Activated CD8-positive, alpha-beta memory T cell treated with anti-CD3 and anti-CD28 coated beads, Interleukin-2, amount 10 ng/mL, durations not matched to agents 7 days and 5 days (primary cell): Measurements from ENCODE around the gene BOK. TPM values are rescaled to one million over a fixed set of nuclear protein-coding genes. Genes with fewer than 3 reads are reported as not detected.

Source experiments
- ATAC-seq: fragments of 150-1000 bp; cut with Tn5 transposase; one replicate; pipeline ENCODE4 v1.10.0; 2021; ENCODE audit warnings: moderate library complexity
- CTCF ChIA-PET: fragments of 350-600 bp; sonication (Branson Sonifier 250); formaldehyde crosslinking; loops from one replicate; lab custom pipeline; 2021; ENCODE audit warnings: antibody characterized with exemption; lab: Charles Lee
- DNase-seq: peaks from one replicate; pipeline ENCODE4 v3.0.0-alpha.2; 2020
- H3K27ac Mint-ChIP-seq: one replicate; pipeline ENCODE4 v1.8.0; 2021; ENCODE audit warnings: mild to moderate bottlenecking, mixed read lengths
- H3K27me3 Mint-ChIP-seq: one replicate; pipeline ENCODE4 v1.8.0; 2021; ENCODE audit warnings: mixed read lengths
- H3K36me3 Mint-ChIP-seq: one replicate; pipeline ENCODE4 v1.8.0; 2021; ENCODE audit warnings: mild to moderate bottlenecking, mixed read lengths
- H3K4me1 Mint-ChIP-seq: one replicate; pipeline ENCODE4 v1.8.0; 2021; ENCODE audit warnings: mixed read lengths
- H3K4me3 Mint-ChIP-seq: one replicate; pipeline ENCODE4 v1.8.0; 2021; ENCODE audit warnings: mild to moderate bottlenecking, moderate library complexity, mixed read lengths
- H3K9me3 Mint-ChIP-seq: one replicate; pipeline ENCODE4 v1.8.0; 2022; ENCODE audit warnings: low read depth, mixed read lengths
- total RNA-seq, 2 experiments: library from RNA; stranded (reverse); gene quantifications; one replicate each; pipeline ENCODE4 v1.2.3, GENCODE V29; 2021

BOK gene
- total RNA-seq, 2 experiments from 2014 or later, result not detected

- DNase-seq, result no peak
- peaks cover 45% of the 10 kb centered on the region for H3K4me1 Mint-ChIP-seq
These were observed 54.7 kb downstream of the BOK start for GRCh38 chr2:241613017-241613780.

GRCh38 chr2:241615041-241615440 lies 56.5 kb downstream of the BOK start:
- H3K4me3 Mint-ChIP-seq, result no peak overlapping the region
- H3K9me3 Mint-ChIP-seq, result no peaks in the 10 kb centered on the region
- CTCF ChIA-PET, result interaction anchor here (0.6 kb wide), 1 partner anchor 9 kb away, joined by 3 read pairs; no protein-coding TSS in a partner anchor
- no peak for DNase-seq
- H3K27me3 Mint-ChIP-seq, result no peaks in the 10 kb centered on the region
- no peak for ATAC-seq
- H3K36me3 Mint-ChIP-seq, result peaks cover 7% of the 10 kb centered on the region
- no peak overlapping the region for H3K27ac Mint-ChIP-seq
- peaks cover 46% of the 10 kb centered on the region for H3K4me1 Mint-ChIP-seq

More at GRCh38 chr2:241613017-241613780, 54.7 kb downstream of the BOK start:
- ATAC-seq, result no peak
- Mint-ChIP-seq H3K9me3 (no peaks in the 10 kb centered on the region), H3K27ac (no peak overlapping the region), H3K4me3 (no peak overlapping the region), H3K27me3 (no peaks in the 10 kb centered on the region), H3K36me3 (peaks cover 5% of the 10 kb centered on the region)
- CTCF ChIA-PET, result interaction anchor here (0.7 to 0.9 kb wide), 2 partner anchors 13 to 14 kb away, joined by 3 read pairs; no protein-coding TSS in a partner anchor

GRCh38 chr2:241615522-241616052 lies 57.0 kb downstream of the BOK start:
- peaks cover 49% of the 10 kb centered on the region for H3K4me1 Mint-ChIP-seq

GRCh38 chr2:241616168-241617125 lies 57.9 kb downstream of the BOK start:
- CTCF ChIA-PET, result no interaction called here
- Mint-ChIP-seq H3K9me3 (no peaks in the 10 kb centered on the region), H3K27me3 (no peaks in the 10 kb centered on the region), H3K36me3 (peaks cover 14% of the 10 kb centered on the region), H3K4me1 (peaks cover 52% of the 10 kb centered on the region), H3K4me3 (no peak overlapping the region), H3K27ac (no peak overlapping the region)
- ATAC-seq (no peak), DNase-seq (no peak)

More at GRCh38 chr2:241615522-241616052, 57.0 kb downstream of the BOK start:
- H3K9me3 Mint-ChIP-seq, result no peaks in the 10 kb centered on the region
- ATAC-seq, result no peak
- H3K36me3 Mint-ChIP-seq, result peaks cover 9% of the 10 kb centered on the region
- H3K27me3 Mint-ChIP-seq, result no peaks in the 10 kb centered on the region
- CTCF ChIA-PET, result interaction anchor here (0.6 kb wide), 1 partner anchor 9 kb away, joined by 3 read pairs; no protein-coding TSS in a partner anchor
- H3K27ac Mint-ChIP-seq, result no peak overlapping the region
- DNase-seq, result no peak
- no peak overlapping the region for H3K4me3 Mint-ChIP-seq

- peak overlapping the region; percentile 97 for H3K27ac Mint-ChIP-seq
- H3K27me3 Mint-ChIP-seq, result no peaks in the 10 kb centered on the region
- H3K4me3 Mint-ChIP-seq, result peak overlapping the region; percentile 78
- H3K36me3 Mint-ChIP-seq, result peaks cover 15% of the 10 kb centered on the region
- DNase-seq, result peak; percentile 63
- no peaks in the 10 kb centered on the region for H3K9me3 Mint-ChIP-seq
- CTCF ChIA-PET, result interaction anchor here (0.6 to 1.3 kb wide), 5 partner anchors 14 to 467 kb away, joined by 3 to 4 read pairs (median 3); partner anchors contain the start of genes ATG4B, DTYMK, PPP1R7 and THAP4
- peaks cover 54% of the 10 kb centered on the region for H3K4me1 Mint-ChIP-seq
- peak; percentile 75 for ATAC-seq
These were observed 59.0 kb downstream of the BOK start for GRCh38 chr2:241617431-241618154.

GRCh38 chr2:241618296-241618805 lies 59.8 kb downstream of the BOK start:
- DNase-seq, result no peak
- peak overlapping the region; percentile 10 for H3K4me3 Mint-ChIP-seq
- H3K27ac Mint-ChIP-seq, result peak overlapping the region; percentile 97
- peaks cover 54% of the 10 kb centered on the region for H3K4me1 Mint-ChIP-seq
- no peaks in the 10 kb centered on the region for H3K27me3 Mint-ChIP-seq
- peaks cover 15% of the 10 kb centered on the region for H3K36me3 Mint-ChIP-seq
- no peaks in the 10 kb centered on the region for H3K9me3 Mint-ChIP-seq
- no peak for ATAC-seq
- CTCF ChIA-PET, result interaction anchor here (0.6 to 1.3 kb wide), 5 partner anchors 14 to 468 kb away, joined by 3 to 4 read pairs (median 3); partner anchors contain the start of genes ATG4B, DTYMK, PPP1R7 and THAP4

GRCh38 chr2:241618829-241619228 lies 60.3 kb downstream of the BOK start:
- Mint-ChIP-seq H3K36me3 (peaks cover 15% of the 10 kb centered on the region), H3K4me3 (no peak overlapping the region), H3K27me3 (no peaks in the 10 kb centered on the region), H3K4me1 (peaks cover 54% of the 10 kb centered on the region), H3K27ac (peak overlapping the region; percentile 97), H3K9me3 (no peaks in the 10 kb centered on the region)
- CTCF ChIA-PET, result interaction anchor here (0.9 to 1.3 kb wide), 3 partner anchors 13 to 468 kb away, joined by 3 to 4 read pairs (median 3); partner anchors contain the start of genes DTYMK and PPP1R7
- no peak for ATAC-seq
- DNase-seq, result no peak

- no peak for DNase-seq
These were observed 61.3 kb downstream of the BOK start for GRCh38 chr2:241619597-241620418.

GRCh38 chr2:241620419-241620769 lies 61.8 kb downstream of the BOK start:
- CTCF ChIA-PET, result no interaction called here
- H3K27ac Mint-ChIP-seq, result peak overlapping the region; percentile 18
- no peak overlapping the region for H3K4me3 Mint-ChIP-seq
- peaks cover 15% of the 10 kb centered on the region for H3K36me3 Mint-ChIP-seq
- peak; percentile 50 for ATAC-seq
- no peaks in the 10 kb centered on the region for H3K9me3 Mint-ChIP-seq
- DNase-seq, result peak; percentile 68
- H3K4me1 Mint-ChIP-seq, result peaks cover 44% of the 10 kb centered on the region
- no peaks in the 10 kb centered on the region for H3K27me3 Mint-ChIP-seq

More at GRCh38 chr2:241619597-241620418, 61.3 kb downstream of the BOK start:
- CTCF ChIA-PET, result no interaction called here
- Mint-ChIP-seq H3K4me3 (no peak overlapping the region), H3K9me3 (no peaks in the 10 kb centered on the region), H3K36me3 (peaks cover 15% of the 10 kb centered on the region), H3K27me3 (no peaks in the 10 kb centered on the region), H3K4me1 (peaks cover 50% of the 10 kb centered on the region), H3K27ac (peak overlapping the region; percentile 39)
- ATAC-seq, result no peak
